IPS-20b (cell line): ENCODE results near the gene HOXB3.

Experiments used
- H3K27ac ChIP-seq: one replicate; pipeline ENCODE4 v1.5.1; 2013; ENCODE audit warnings: low read length
- H3K27me3 ChIP-seq: 2 replicates; pipeline ENCODE4 v1.6.1; 2013; ENCODE audit warnings: mild to moderate bottlenecking, low read length, inconsistent platforms; ENCODE audit not compliant: insufficient read depth
- H3K36me3 ChIP-seq: 2 replicates; pipeline ENCODE4 v1.6.1; 2013; ENCODE audit warnings: low read depth, mild to moderate bottlenecking, inconsistent platforms, low read length, moderate library complexity; ENCODE audit not compliant: insufficient read depth
- H3K4me1 ChIP-seq: 2 replicates; pipeline ENCODE4 v1.6.1; 2013; ENCODE audit warnings: mild to moderate bottlenecking, control low read depth, inconsistent platforms, low read length, moderate library complexity; ENCODE audit not compliant: insufficient read depth
- H3K4me3 ChIP-seq: 2 replicates; pipeline ENCODE4 v1.5.1; 2013; ENCODE audit warnings: mild to moderate bottlenecking, low read length, inconsistent platforms
- H3K9ac ChIP-seq: 2 replicates; pipeline ENCODE4 v1.6.1; 2013; ENCODE audit warnings: low read depth, mild to moderate bottlenecking, inconsistent platforms, low read length, moderate library complexity
- H3K9me3 ChIP-seq: 2 replicates; pipeline ENCODE4 v1.6.1; 2013; ENCODE audit warnings: mild to moderate bottlenecking, low read depth, low read length, inconsistent platforms; ENCODE audit not compliant: insufficient read depth

Gene HOXB3

DNA sequence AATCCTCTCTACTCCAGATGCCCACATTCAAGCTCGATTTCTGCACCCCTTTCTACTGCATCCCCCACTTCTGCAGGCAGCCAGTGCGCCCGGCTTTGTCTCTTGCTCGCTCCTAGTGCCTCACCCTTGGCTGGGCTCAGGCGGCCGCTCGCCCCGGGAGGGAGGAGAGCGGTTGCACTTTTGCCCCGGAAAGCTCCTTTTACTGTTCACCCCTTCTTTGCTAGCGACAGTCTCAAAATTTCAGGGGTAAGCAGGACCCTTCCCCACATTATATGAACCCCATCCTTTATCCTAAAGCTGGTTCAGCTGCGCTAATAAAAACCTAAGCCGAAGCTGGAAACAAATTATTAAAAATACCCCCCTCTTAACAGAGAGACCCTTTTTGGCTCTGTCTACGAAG is 2.5 kb upstream of the HOXB3 start:
- H3K36me3 ChIP-seq, result no peaks in the 10 kb centered on the region
- H3K27me3 ChIP-seq, result peaks cover 100% of the 10 kb centered on the region
- H3K27ac ChIP-seq, result no peak overlapping the region
- H3K4me3 ChIP-seq, result no peak overlapping the region
- H3K9me3 ChIP-seq, result peaks cover under 1% of the 10 kb centered on the region; the same call in 1 of the 2 replicates
- peaks cover 4% of the 10 kb centered on the region; the same call in 1 of the 2 replicates for H3K4me1 ChIP-seq
- H3K9ac ChIP-seq, result no peak overlapping the region

DNA sequence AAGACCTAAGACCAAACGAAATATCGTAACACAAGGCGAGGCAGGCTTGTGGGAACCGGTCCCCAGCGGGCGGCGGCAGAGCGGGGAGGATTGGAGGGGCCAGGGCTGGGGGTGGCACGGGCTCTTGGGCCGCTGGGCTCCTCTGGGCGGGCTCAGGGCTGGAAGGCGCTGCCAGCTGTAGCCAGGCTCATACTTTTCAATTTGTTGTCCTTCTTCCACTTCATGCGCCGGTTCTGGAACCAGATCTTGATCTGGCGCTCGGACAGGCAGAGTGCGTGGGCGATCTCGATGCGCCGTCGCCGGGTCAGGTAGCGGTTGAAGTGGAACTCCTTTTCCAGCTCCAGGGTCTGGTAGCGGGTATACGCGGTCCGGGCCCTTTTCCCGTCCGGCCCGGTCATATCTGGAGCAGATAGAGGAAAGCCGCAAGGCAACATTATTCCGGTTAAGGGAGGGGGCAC is 2.0 kb upstream of the HOXB3 start:
- Histone ChIP-seq H3K4me1 (peaks cover 4% of the 10 kb centered on the region; the same call in 1 of the 2 replicates), H3K27ac (no peak overlapping the region), H3K4me3 (no peak overlapping the region), H3K9me3 (peaks cover 3% of the 10 kb centered on the region; the same call in 1 of the 2 replicates), H3K9ac (no peak overlapping the region), H3K27me3 (peaks cover 100% of the 10 kb centered on the region), H3K36me3 (no peaks in the 10 kb centered on the region)

DNA sequence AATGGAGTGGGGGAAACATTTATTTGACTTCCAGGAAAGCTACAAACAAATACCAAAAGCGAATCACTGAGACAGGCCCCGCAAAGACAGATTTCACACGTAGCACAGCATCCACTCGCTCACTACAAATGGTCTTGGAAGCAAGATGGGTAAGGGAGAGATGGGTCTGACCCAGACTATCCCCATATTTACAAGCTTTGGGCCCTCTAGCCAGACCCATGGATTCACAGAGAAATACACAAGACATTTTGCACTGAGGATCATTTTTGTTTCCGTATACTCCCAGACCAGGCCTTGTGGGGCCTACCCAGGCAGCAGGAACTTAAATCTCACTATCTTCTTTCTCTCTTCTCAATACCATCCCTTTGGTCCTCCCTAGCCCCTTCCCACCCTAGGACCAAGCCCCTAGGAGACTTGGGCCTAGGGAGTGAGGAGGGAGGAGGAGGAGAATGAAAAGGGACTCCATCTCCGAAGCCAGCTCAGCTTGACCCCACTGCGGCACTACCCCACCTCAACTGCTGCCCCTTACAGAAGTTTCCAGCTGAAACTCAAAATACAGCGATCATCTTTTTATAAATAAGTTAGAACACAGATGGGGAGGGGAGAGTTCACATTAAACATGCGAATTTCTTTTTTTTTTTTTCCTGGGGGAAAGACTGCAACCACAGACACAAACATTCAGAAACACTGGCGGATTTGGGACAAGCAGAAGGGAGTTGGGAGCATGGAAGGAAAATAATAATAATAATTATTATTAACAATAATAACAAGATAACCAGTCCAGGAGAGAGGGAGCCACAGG is 1.4 kb upstream of the HOXB3 start:
- H3K4me1 ChIP-seq, result peaks cover 4% of the 10 kb centered on the region; the same call in 1 of the 2 replicates
- H3K9ac ChIP-seq, result no peak overlapping the region
- H3K36me3 ChIP-seq, result no peaks in the 10 kb centered on the region
- H3K27me3 ChIP-seq, result peaks cover 100% of the 10 kb centered on the region
- H3K27ac ChIP-seq, result no peak overlapping the region
- peaks cover 3% of the 10 kb centered on the region; the same call in 1 of the 2 replicates for H3K9me3 ChIP-seq
- H3K4me3 ChIP-seq, result no peak overlapping the region

- no peaks in the 10 kb centered on the region for H3K36me3 ChIP-seq
- H3K4me3 ChIP-seq, result no peak overlapping the region
- H3K4me1 ChIP-seq, result peaks cover 4% of the 10 kb centered on the region; the same call in 1 of the 2 replicates
- H3K9ac ChIP-seq, result no peak overlapping the region
- H3K9me3 ChIP-seq, result peaks cover 3% of the 10 kb centered on the region; the same call in 1 of the 2 replicates
- peaks cover 100% of the 10 kb centered on the region for H3K27me3 ChIP-seq
- H3K27ac ChIP-seq, result no peak overlapping the region
These were observed 643 bp upstream of the HOXB3 start for GRCh38 chr17:48590607-48591161.

DNA sequence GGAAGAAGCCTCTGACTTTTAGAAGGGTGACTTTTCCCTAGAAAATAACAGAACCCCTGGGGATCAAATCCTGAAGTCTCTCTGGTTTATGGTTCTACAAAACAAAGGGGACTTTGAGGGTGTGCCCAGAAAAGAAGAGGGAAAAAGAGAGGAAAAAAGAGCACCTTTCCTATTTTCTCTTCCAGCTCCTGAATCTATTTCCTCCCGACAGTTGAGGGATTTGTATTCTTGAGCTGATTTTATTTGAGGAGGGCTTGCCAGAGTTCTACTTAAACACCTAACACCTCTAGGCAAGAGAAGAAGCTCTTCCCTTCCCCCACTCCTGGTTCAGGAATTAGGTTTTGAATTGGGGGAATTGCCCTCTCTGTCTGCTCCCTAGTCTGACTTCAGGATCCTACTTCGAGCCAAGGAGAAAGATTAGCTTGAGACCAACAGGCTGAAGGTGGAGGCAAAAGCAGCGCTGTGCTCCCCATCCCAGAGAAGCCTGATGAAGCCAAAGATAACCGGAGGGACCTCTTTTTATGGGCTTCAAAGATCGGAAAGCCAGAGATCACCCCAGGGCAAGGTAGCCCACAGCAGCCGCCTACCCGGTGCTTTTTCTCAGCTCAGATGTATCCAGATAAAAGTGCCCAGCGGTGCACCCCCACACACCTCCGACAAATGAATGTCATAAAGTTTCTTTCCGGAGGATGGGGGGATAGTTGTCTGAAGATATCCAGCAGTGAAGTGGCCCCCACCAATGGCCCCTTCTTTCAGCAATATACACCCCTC is 796 bp downstream of the HOXB3 start:
- Histone ChIP-seq H3K4me3 (no peak overlapping the region), H3K36me3 (no peaks in the 10 kb centered on the region), H3K9me3 (peaks cover 3% of the 10 kb centered on the region; the same call in 1 of the 2 replicates), H3K4me1 (peaks cover 3% of the 10 kb centered on the region; the same call in 1 of the 2 replicates), H3K27ac (no peak overlapping the region), H3K9ac (no peak overlapping the region), H3K27me3 (peaks cover 100% of the 10 kb centered on the region)

GRCh38 chr17:48588528-48588927 is 1.5 kb downstream of the HOXB3 start:
- Histone ChIP-seq H3K4me1 (no peaks in the 10 kb centered on the region), H3K27ac (no peak overlapping the region), H3K36me3 (no peaks in the 10 kb centered on the region), H3K4me3 (no peak overlapping the region), H3K9ac (no peak overlapping the region), H3K9me3 (peaks cover 3% of the 10 kb centered on the region; the same call in 1 of the 2 replicates), H3K27me3 (peaks cover 100% of the 10 kb centered on the region)

DNA sequence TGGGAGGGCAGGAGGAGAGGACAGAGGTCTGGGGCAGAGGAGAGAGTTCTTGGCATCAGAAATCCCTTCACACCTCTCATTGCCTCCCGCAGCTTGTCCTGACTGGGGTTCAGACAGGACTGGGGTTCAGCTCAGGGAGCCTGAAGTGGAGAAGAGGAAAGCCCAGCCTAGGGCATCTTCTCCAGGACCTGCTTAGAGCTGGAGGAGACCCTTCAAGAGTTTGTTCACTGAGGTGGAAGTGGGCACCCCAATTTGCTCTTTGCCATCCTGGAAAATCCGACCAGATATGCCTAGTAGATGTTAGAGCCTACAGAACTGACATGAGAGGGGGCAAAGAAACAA is 2.0 kb downstream of the HOXB3 start:
- H3K4me1 ChIP-seq, result no peaks in the 10 kb centered on the region
- H3K27me3 ChIP-seq, result peaks cover 100% of the 10 kb centered on the region
- no peaks in the 10 kb centered on the region for H3K36me3 ChIP-seq
- H3K4me3 ChIP-seq, result no peak overlapping the region
- no peak overlapping the region for H3K27ac ChIP-seq
- peaks cover 3% of the 10 kb centered on the region; the same call in 1 of the 2 replicates for H3K9me3 ChIP-seq
- H3K9ac ChIP-seq, result no peak overlapping the region

DNA sequence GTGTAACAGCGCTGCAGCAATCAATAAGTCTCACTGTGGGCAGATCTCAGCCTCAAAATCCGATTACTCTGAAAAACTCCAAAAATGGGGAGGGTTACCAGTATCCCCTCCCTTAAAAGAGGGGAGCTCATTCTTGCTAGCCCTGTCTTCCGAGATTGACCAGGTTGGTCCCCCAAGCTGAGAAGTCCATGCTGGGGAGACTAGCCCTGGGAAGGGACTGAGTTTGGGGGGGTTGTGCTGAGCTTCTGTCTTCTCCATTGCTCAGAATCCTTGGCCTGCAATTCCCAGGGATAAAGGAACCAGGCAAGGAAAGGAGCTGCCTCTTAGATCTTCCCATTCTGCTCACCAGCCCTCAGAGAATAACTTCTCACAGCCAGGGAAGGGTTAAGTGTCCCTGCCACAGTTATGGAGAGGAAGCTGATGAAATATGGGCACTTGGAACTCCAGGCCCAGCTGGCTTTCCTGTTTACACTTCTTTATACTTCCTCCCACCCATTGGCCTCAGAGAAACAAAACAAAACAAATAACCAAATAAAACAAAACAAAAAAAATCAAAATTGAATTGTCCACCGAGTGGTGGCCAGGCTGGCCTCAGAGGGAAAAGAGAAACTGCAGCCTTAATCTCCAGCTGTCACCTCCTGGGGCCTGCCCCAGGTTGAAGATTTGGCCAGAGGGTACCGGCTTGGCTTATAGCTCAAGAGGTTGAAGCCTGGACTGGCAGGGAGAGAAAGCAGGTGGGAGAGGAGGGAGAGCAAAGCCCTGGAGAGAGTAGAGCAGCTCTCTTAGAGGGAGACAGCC is 2.6 kb downstream of the HOXB3 start:
- no peak overlapping the region for H3K27ac ChIP-seq
- peaks cover 100% of the 10 kb centered on the region for H3K27me3 ChIP-seq
- peaks cover 5% of the 10 kb centered on the region; the same call in 1 of the 2 replicates for H3K9me3 ChIP-seq
- no peaks in the 10 kb centered on the region for H3K4me1 ChIP-seq
- H3K9ac ChIP-seq, result no peak overlapping the region
- H3K4me3 ChIP-seq, result no peak overlapping the region
- H3K36me3 ChIP-seq, result no peaks in the 10 kb centered on the region

DNA sequence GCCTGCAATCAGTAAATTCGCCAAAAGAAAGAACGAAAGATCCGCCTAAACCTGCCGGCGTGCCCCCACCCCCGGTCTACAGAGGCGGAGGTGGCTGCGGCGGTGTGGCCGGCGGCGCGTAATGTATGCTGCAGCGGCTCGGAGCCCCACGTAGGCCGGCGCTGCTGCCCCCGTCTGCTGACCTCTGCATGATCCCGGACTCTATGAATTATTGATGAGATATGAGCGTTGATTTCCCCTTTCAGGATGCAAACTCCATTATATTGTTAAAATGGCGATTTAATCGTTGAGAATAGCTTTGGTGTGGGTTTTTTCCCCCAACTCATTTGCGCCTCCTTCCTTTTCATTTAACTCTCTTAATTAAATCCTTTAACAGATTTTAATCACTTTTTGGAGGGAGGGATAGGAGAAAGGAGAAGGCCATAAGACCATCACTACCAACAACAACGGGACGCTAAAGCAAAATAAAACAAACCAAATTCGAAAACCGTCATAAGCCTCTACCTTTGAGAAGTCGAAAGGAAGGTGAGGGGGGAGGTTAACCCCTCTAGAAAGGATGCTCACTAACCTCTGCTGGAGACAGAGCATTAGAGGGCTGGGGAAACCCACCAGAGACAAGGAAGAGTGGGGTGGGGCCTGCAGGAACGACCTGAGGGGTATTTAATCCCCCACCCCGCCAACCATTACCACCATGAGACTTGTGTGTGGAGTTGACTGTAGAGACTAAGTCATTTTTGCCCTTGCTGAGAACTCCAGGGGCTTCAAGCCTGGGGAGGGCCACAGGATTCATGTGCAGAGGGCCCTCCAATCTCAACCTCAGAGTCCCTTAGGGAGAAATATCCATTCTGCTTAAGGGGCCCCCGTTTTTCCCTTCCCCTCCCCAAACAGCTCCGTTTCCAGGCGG is 3.4 kb downstream of the HOXB3 start:
- H3K9ac ChIP-seq, result no peak overlapping the region
- peaks cover 100% of the 10 kb centered on the region for H3K27me3 ChIP-seq
- H3K4me3 ChIP-seq, result no peak overlapping the region
- H3K36me3 ChIP-seq, result no peaks in the 10 kb centered on the region
- no peaks in the 10 kb centered on the region for H3K4me1 ChIP-seq
- H3K27ac ChIP-seq, result no peak overlapping the region
- H3K9me3 ChIP-seq, result peaks cover 7% of the 10 kb centered on the region; the same call in 1 of the 2 replicates

GRCh38 chr17:48584223-48584741 is 5.8 kb downstream of the HOXB3 start:
- Histone ChIP-seq H3K27ac (no peak overlapping the region), H3K27me3 (peaks cover 100% of the 10 kb centered on the region), H3K9me3 (peaks cover 7% of the 10 kb centered on the region; the same call in 1 of the 2 replicates), H3K4me1 (no peaks in the 10 kb centered on the region), H3K9ac (no peak overlapping the region), H3K36me3 (no peaks in the 10 kb centered on the region), H3K4me3 (no peak overlapping the region)
